Measurements from ENCODE around the gene LHFPL3. TPM values are rescaled to one million over a fixed set of nuclear protein-coding genes. Genes with fewer than 3 reads are reported as not detected.

Gene LHFPL3
- total and polyA plus RNA-seq, 2 experiments from 2014 or later, result 0.24 TPM; not detected in 1

- TF ChIP-seq NANOG (IDR thresholded peaks at IDR 0.05; ENCODE audit: borderline replicate concordance) (no peak), POLR2AphosphoS5 (IDR thresholded peaks at IDR 0.05; ENCODE audit: low read depth) (no peak), REST (IDR thresholded peaks at IDR 0.05; ENCODE audit: unreplicated experiment) (no peak), ZNF331 (CRISPR knock-in tag; IDR thresholded peaks at IDR 0.05; ENCODE audit: low read depth) (no peak), STAT1 (IDR thresholded peaks at IDR 0.05; ENCODE audit: unreplicated experiment) (no peak), EZH2phosphoT487 (IDR thresholded peaks at IDR 0.05; ENCODE audit: unreplicated experiment) (no peak), ZNF462 (CRISPR knock-in tag; IDR thresholded peaks at IDR 0.05) (no peak), JUNB (IDR thresholded peaks at IDR 0.05; ENCODE audit: unreplicated experiment) (no peak), CREB1 (CRISPR knock-in tag; IDR thresholded peaks at IDR 0.05; ENCODE audit: low read depth) (no peak), ZNF114 (CRISPR knock-in tag; IDR thresholded peaks at IDR 0.05) (no peak), EZH2 (IDR thresholded peaks at IDR 0.05; ENCODE audit: low read depth, unreplicated experiment) (no peak)
- TF ChIP-seq, protein P1, sequence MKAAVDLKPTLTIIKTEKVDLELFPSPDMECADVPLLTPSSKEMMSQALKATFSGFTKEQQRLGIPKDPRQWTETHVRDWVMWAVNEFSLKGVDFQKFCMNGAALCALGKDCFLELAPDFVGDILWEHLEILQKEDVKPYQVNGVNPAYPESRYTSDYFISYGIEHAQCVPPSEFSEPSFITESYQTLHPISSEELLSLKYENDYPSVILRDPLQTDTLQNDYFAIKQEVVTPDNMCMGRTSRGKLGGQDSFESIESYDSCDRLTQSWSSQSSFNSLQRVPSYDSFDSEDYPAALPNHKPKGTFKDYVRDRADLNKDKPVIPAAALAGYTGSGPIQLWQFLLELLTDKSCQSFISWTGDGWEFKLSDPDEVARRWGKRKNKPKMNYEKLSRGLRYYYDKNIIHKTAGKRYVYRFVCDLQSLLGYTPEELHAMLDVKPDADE (IDR thresholded peaks at IDR 0.05), result no peak
- TF ChIP-seq, protein P2, sequence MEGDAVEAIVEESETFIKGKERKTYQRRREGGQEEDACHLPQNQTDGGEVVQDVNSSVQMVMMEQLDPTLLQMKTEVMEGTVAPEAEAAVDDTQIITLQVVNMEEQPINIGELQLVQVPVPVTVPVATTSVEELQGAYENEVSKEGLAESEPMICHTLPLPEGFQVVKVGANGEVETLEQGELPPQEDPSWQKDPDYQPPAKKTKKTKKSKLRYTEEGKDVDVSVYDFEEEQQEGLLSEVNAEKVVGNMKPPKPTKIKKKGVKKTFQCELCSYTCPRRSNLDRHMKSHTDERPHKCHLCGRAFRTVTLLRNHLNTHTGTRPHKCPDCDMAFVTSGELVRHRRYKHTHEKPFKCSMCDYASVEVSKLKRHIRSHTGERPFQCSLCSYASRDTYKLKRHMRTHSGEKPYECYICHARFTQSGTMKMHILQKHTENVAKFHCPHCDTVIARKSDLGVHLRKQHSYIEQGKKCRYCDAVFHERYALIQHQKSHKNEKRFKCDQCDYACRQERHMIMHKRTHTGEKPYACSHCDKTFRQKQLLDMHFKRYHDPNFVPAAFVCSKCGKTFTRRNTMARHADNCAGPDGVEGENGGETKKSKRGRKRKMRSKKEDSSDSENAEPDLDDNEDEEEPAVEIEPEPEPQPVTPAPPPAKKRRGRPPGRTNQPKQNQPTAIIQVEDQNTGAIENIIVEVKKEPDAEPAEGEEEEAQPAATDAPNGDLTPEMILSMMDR (conservative IDR thresholded peaks at IDR 0.05; ENCODE audit: low read depth in 2 of 2), result no peak
- H3F3A ChIP-seq (replicated peaks; ENCODE audit: low read depth), result no peaks in the 10 kb centered on the region
- no peaks in the 10 kb centered on the region for H3K27me3 ChIP-seq (ENCODE audit: insufficient read depth)
- no peaks in the 10 kb centered on the region for H3K36me3 Mint-ChIP-seq (ENCODE audit: low read depth)
- H3K4me1 Mint-ChIP-seq, result no peaks in the 10 kb centered on the region
- H3K4me2 ChIP-seq, result no peak overlapping the region
- DNase-seq (ENCODE audit: low spot score) (no peak), ATAC-seq (no peak)
- no peak overlapping the region for H3K4me3 ChIP-seq
- no peak overlapping the region for H3K27ac ChIP-seq (ENCODE audit: low read depth)
- no peak overlapping the region for H2AFZ ChIP-seq
- peaks cover 5% of the 10 kb centered on the region for H3K27me3 Mint-ChIP-seq (ENCODE audit: insufficient read depth, low read depth, poor library complexity)
- no peak overlapping the region for H3K4me3 Mint-ChIP-seq
- H3K79me2 ChIP-seq (replicated peaks; ENCODE audit: insufficient read depth), result no peaks in the 10 kb centered on the region
- no peaks in the 10 kb centered on the region for H3K9me2 ChIP-seq (ENCODE audit: insufficient read depth)
- H3K36me3 ChIP-seq (ENCODE audit: insufficient read depth), result no peaks in the 10 kb centered on the region
- no peaks in the 10 kb centered on the region for H4K20me1 ChIP-seq (replicated peaks; ENCODE audit: insufficient read depth)
- no peaks in the 10 kb centered on the region for H3K4me1 ChIP-seq (ENCODE audit: insufficient read depth)
- peaks cover 3% of the 10 kb centered on the region; the same call in 1 of the 3 replicates for H3K9me3 Mint-ChIP-seq
- no peak overlapping the region for H3K27ac Mint-ChIP-seq
Observed at GRCh38 chr7:104809906-104810305, 481.5 kb downstream of the LHFPL3 start.
